Measurements from ENCODE around the gene LMBR1L. TPM values are rescaled to one million over a fixed set of nuclear protein-coding genes. Genes with fewer than 3 reads are reported as not detected.
A peak's percentile ranks its signal among the peaks of the same experiment; 100 is the strongest.

LMBR1L gene
- total and polyA plus RNA-seq, 2 of the 13 experiments (the other 11 are each of a cell fraction or from before 2014, with no cell fraction given) = 12.2 to 65.9 TPM

DNA sequence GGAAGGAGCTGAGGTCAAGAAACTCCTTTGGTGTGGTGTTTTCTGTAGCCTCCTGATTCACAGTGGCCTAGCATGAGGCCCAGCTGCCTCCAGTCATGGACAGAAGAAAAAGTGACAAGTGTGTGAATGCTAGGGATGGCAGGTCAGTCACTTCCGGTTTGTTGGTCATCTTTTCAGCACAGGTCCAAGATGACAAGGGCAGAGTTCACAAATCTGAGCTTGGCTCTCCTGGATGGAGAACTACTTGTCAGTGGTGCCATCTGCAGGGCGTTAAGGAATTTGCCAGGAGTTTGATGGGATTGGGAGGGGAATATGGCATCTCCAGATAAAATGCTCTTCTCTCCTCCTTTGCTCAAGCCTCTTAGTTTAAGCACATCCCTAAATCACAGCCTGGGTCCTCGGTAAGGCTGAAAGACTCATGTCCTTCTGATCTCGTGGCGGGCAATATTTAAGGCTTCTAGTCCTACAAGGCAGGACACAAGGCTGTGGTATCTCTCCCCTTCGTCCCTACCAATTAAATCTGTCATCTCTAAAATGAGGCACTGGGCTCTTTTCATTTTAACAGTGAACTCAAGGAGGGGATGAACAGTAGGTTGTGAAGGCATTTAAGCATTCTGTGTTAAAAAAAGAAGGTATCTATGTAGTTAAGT is 10.5 kb upstream of the LMBR1L start (continued):
- TF ChIP-seq, protein P1, sequence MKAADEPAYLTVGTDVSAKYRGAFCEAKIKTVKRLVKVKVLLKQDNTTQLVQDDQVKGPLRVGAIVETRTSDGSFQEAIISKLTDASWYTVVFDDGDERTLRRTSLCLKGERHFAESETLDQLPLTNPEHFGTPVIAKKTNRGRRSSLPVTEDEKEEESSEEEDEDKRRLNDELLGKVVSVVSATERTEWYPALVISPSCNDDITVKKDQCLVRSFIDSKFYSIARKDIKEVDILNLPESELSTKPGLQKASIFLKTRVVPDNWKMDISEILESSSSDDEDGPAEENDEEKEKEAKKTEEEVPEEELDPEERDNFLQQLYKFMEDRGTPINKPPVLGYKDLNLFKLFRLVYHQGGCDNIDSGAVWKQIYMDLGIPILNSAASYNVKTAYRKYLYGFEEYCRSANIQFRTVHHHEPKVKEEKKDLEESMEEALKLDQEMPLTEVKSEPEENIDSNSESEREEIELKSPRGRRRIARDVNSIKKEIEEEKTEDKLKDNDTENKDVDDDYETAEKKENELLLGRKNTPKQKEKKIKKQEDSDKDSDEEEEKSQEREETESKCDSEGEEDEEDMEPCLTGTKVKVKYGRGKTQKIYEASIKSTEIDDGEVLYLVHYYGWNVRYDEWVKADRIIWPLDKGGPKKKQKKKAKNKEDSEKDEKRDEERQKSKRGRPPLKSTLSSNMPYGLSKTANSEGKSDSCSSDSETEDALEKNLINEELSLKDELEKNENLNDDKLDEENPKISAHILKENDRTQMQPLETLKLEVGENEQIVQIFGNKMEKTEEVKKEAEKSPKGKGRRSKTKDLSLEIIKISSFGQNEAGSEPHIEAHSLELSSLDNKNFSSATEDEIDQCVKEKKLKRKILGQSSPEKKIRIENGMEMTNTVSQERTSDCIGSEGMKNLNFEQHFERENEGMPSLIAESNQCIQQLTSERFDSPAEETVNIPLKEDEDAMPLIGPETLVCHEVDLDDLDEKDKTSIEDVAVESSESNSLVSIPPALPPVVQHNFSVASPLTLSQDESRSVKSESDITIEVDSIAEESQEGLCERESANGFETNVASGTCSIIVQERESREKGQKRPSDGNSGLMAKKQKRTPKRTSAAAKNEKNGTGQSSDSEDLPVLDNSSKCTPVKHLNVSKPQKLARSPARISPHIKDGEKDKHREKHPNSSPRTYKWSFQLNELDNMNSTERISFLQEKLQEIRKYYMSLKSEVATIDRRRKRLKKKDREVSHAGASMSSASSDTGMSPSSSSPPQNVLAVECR (CRISPR knock-in tag; IDR thresholded peaks at IDR 0.05; ENCODE audit: borderline replicate concordance) = no peak; the same call in 1 of the 2 replicates
- TF ChIP-seq KDM2A (CRISPR knock-in tag; IDR thresholded peaks at IDR 0.05; ENCODE audit: borderline replicate concordance, low read depth) = no peak
- TF ChIP-seq MEF2D (CRISPR knock-in tag; IDR thresholded peaks at IDR 0.05) = no peak
- no peak for TF ChIP-seq ZNF235 (CRISPR knock-in tag; IDR thresholded peaks at IDR 0.05; ENCODE audit: borderline replicate concordance)
- TF ChIP-seq EED (CRISPR knock-in tag; IDR thresholded peaks at IDR 0.05) = no peak
- TF ChIP-seq TEAD3 (CRISPR knock-in tag; optimal IDR thresholded peaks at IDR 0.05; ENCODE audit: borderline replicate concordance) = peak; percentile 77
- no peak for TF ChIP-seq DNMT3B (CRISPR knock-in tag; conservative IDR thresholded peaks at IDR 0.05)
- TF ChIP-seq ZNF446 (CRISPR knock-in tag; IDR thresholded peaks at IDR 0.05) = no peak
- TF ChIP-seq, protein P2, sequence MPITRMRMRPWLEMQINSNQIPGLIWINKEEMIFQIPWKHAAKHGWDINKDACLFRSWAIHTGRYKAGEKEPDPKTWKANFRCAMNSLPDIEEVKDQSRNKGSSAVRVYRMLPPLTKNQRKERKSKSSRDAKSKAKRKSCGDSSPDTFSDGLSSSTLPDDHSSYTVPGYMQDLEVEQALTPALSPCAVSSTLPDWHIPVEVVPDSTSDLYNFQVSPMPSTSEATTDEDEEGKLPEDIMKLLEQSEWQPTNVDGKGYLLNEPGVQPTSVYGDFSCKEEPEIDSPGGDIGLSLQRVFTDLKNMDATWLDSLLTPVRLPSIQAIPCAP (CRISPR knock-in tag; IDR thresholded peaks at IDR 0.05; ENCODE audit: low read depth) = no peak
- TF ChIP-seq ZNF678 (CRISPR knock-in tag; IDR thresholded peaks at IDR 0.05) = no peak
- TF ChIP-seq, protein P3, sequence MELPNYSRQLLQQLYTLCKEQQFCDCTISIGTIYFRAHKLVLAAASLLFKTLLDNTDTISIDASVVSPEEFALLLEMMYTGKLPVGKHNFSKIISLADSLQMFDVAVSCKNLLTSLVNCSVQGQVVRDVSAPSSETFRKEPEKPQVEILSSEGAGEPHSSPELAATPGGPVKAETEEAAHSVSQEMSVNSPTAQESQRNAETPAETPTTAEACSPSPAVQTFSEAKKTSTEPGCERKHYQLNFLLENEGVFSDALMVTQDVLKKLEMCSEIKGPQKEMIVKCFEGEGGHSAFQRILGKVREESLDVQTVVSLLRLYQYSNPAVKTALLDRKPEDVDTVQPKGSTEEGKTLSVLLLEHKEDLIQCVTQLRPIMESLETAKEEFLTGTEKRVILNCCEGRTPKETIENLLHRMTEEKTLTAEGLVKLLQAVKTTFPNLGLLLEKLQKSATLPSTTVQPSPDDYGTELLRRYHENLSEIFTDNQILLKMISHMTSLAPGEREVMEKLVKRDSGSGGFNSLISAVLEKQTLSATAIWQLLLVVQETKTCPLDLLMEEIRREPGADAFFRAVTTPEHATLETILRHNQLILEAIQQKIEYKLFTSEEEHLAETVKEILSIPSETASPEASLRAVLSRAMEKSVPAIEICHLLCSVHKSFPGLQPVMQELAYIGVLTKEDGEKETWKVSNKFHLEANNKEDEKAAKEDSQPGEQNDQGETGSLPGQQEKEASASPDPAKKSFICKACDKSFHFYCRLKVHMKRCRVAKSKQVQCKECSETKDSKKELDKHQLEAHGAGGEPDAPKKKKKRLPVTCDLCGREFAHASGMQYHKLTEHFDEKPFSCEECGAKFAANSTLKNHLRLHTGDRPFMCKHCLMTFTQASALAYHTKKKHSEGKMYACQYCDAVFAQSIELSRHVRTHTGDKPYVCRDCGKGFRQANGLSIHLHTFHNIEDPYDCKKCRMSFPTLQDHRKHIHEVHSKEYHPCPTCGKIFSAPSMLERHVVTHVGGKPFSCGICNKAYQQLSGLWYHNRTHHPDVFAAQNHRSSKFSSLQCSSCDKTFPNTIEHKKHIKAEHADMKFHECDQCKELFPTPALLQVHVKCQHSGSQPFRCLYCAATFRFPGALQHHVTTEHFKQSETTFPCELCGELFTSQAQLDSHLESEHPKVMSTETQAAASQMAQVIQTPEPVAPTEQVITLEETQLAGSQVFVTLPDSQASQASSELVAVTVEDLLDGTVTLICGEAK (IDR thresholded peaks at IDR 0.05) = no peak
- TF ChIP-seq, protein P3 (CRISPR knock-in tag; IDR thresholded peaks at IDR 0.05) = no peak
- TF ChIP-seq SP5 (CRISPR knock-in tag; IDR thresholded peaks at IDR 0.05; ENCODE audit: borderline replicate concordance, low read depth) = no peak
- no peak for TF ChIP-seq ZNF558 (CRISPR knock-in tag; IDR thresholded peaks at IDR 0.05; ENCODE audit: borderline replicate concordance)
- no peak for TF ChIP-seq ZFP82 (CRISPR knock-in tag; IDR thresholded peaks at IDR 0.05; ENCODE audit: borderline replicate concordance)
- TF ChIP-seq SMARCC2 (IDR thresholded peaks at IDR 0.05) = no peak
- no peak for TF ChIP-seq ZNF790 (CRISPR knock-in tag; IDR thresholded peaks at IDR 0.05; ENCODE audit: borderline replicate concordance)
